ENCODE data around the gene REELD1. TPM values are rescaled to one million over a fixed set of nuclear protein-coding genes. Genes with fewer than 3 reads are reported as not detected.
A peak's percentile ranks its signal among the peaks of the same experiment; 100 is the strongest.

Gene REELD1
- total RNA-seq, 2 donors from 2014 or later, result 0.13 TPM; not detected in 1

DNA sequence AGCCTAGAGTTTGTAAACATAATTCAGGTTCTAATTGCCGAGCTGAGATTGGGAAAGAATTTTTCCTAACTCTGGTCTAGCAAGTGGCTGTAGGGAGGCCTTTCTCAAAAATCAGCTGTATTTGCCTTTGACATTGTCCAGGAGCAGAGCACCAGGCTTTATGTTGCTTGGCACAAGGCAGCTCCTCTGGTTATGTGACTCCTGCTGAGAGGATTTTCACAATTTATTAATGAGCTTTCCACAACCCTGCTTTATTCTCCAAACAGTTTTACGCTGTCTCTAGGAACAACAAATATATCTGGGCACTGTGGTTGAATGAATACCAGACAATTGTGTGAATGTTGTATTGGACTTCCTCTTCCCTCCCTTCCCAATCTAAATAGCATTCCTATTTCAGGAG is 23.9 kb upstream of the REELD1 start:
- peaks cover 66% of the 10 kb centered on the region for H3K36me3 ChIP-seq (ENCODE audit: control insufficient read depth, insufficient read depth, low read length)
- peaks cover under 1% of the 10 kb centered on the region for H3K4me1 Mint-ChIP-seq
- no peaks in the 10 kb centered on the region for H3K9me3 ChIP-seq (ENCODE audit: control insufficient read depth, low read length)
- no peaks in the 10 kb centered on the region for H3K27me3 Mint-ChIP-seq (ENCODE audit: insufficient read depth)
- H3K4me3 Mint-ChIP-seq, result no peak overlapping the region
- 83 to 96% methylated on average over 1 to 2 of the region's 2 CpGs for WGBS, 2 experiments (ENCODE audit: insufficient coverage in 1 of 2, insufficient read length in 1 of 2)
- no peaks in the 10 kb centered on the region for H3K9me3 Mint-ChIP-seq
- H3K4me3 ChIP-seq (ENCODE audit: low read length), result no peak overlapping the region
- H3K27ac Mint-ChIP-seq, result no peak overlapping the region
- TF ChIP-seq, protein P1, sequence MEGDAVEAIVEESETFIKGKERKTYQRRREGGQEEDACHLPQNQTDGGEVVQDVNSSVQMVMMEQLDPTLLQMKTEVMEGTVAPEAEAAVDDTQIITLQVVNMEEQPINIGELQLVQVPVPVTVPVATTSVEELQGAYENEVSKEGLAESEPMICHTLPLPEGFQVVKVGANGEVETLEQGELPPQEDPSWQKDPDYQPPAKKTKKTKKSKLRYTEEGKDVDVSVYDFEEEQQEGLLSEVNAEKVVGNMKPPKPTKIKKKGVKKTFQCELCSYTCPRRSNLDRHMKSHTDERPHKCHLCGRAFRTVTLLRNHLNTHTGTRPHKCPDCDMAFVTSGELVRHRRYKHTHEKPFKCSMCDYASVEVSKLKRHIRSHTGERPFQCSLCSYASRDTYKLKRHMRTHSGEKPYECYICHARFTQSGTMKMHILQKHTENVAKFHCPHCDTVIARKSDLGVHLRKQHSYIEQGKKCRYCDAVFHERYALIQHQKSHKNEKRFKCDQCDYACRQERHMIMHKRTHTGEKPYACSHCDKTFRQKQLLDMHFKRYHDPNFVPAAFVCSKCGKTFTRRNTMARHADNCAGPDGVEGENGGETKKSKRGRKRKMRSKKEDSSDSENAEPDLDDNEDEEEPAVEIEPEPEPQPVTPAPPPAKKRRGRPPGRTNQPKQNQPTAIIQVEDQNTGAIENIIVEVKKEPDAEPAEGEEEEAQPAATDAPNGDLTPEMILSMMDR (conservative IDR thresholded peaks at IDR 0.05), result no peak
- H3K4me1 ChIP-seq (ENCODE audit: control insufficient read depth, insufficient read depth, low read length), result no peaks in the 10 kb centered on the region
- DNase-seq, result no peak
- no peak overlapping the region for H3K9ac ChIP-seq (ENCODE audit: extremely low read depth, low read length, poor library complexity, severe bottlenecking)
- no peak overlapping the region for H3K27ac ChIP-seq (ENCODE audit: low read depth, low read length)
- H3K27me3 ChIP-seq (ENCODE audit: control insufficient read depth, insufficient read depth, low read length, poor library complexity, severe bottlenecking), result no peaks in the 10 kb centered on the region
- H3K36me3 Mint-ChIP-seq (ENCODE audit: low read depth), result peaks cover 41% of the 10 kb centered on the region

GRCh38 chr4:146191766-146192458 is 22.4 kb upstream of the REELD1 start:
- TF ChIP-seq, protein P1 (conservative IDR thresholded peaks at IDR 0.05), result peak; percentile 25
- H3K36me3 Mint-ChIP-seq (ENCODE audit: low read depth), result peaks cover 40% of the 10 kb centered on the region
- no peak for DNase-seq

GRCh38 chr4:146193628-146194027 is 20.7 kb upstream of the REELD1 start:
- H3K27ac ChIP-seq (ENCODE audit: low read depth, low read length), result no peak overlapping the region
- H3K27ac Mint-ChIP-seq, result no peak overlapping the region
- no peaks in the 10 kb centered on the region for H3K9me3 ChIP-seq (ENCODE audit: control insufficient read depth, low read length)
- no peak overlapping the region for H3K4me3 Mint-ChIP-seq
- H3K27me3 ChIP-seq (ENCODE audit: control insufficient read depth, insufficient read depth, low read length, poor library complexity, severe bottlenecking), result no peaks in the 10 kb centered on the region
- DNase-seq, result no peak
- TF ChIP-seq, protein P1 (conservative IDR thresholded peaks at IDR 0.05), result no peak
- H3K36me3 Mint-ChIP-seq (ENCODE audit: low read depth), result peaks cover 28% of the 10 kb centered on the region
- H3K36me3 ChIP-seq (ENCODE audit: control insufficient read depth, insufficient read depth, low read length), result peaks cover 37% of the 10 kb centered on the region
- 93 to 95% methylated on average over 3 to 5 of the region's 5 CpGs for WGBS, 2 experiments (ENCODE audit: insufficient coverage in 1 of 2, insufficient read length in 1 of 2)
- H3K4me1 Mint-ChIP-seq, result peaks cover 4% of the 10 kb centered on the region
- H3K9ac ChIP-seq (ENCODE audit: extremely low read depth, low read length, poor library complexity, severe bottlenecking), result no peak overlapping the region
- H3K27me3 Mint-ChIP-seq (ENCODE audit: insufficient read depth), result no peaks in the 10 kb centered on the region
- no peaks in the 10 kb centered on the region for H3K4me1 ChIP-seq (ENCODE audit: control insufficient read depth, insufficient read depth, low read length)
- H3K4me3 ChIP-seq (ENCODE audit: low read length), result no peak overlapping the region
- no peaks in the 10 kb centered on the region for H3K9me3 Mint-ChIP-seq

More at GRCh38 chr4:146191766-146192458, 22.4 kb upstream of the REELD1 start:
- H3K4me1 ChIP-seq (ENCODE audit: control insufficient read depth, insufficient read depth, low read length), result no peaks in the 10 kb centered on the region
- Mint-ChIP-seq H3K9me3 (no peaks in the 10 kb centered on the region), H3K4me1 (peaks cover 4% of the 10 kb centered on the region), H3K27ac (no peak overlapping the region), H3K27me3 (ENCODE audit: insufficient read depth) (no peaks in the 10 kb centered on the region), H3K4me3 (no peak overlapping the region)
- 95% methylated on average over 8 to 9 of the region's 9 CpGs for WGBS, 2 experiments (ENCODE audit: insufficient coverage in 1 of 2, insufficient read length in 1 of 2)
- H3K27me3 ChIP-seq (ENCODE audit: control insufficient read depth, insufficient read depth, low read length, poor library complexity, severe bottlenecking), result no peaks in the 10 kb centered on the region
- H3K9ac ChIP-seq (ENCODE audit: extremely low read depth, low read length, poor library complexity, severe bottlenecking), result no peak overlapping the region
- H3K9me3 ChIP-seq (ENCODE audit: control insufficient read depth, low read length), result no peaks in the 10 kb centered on the region
- H3K36me3 ChIP-seq (ENCODE audit: control insufficient read depth, insufficient read depth, low read length), result peaks cover 53% of the 10 kb centered on the region
- no peak overlapping the region for H3K27ac ChIP-seq (ENCODE audit: low read depth, low read length)
- no peak overlapping the region for H3K4me3 ChIP-seq (ENCODE audit: low read length)

Measured in endodermal cell (in vitro differentiated cells).